Esophagus squamous epithelium (tissue), 4 donors: Measurements from ENCODE around the gene NARS2.

Experiments used
- CTCF ChIP-seq, 6 experiments: fragments of 450-650 bp in 4 of 6; fragments of 200-600 bp in 2 of 6; sonication (generic) in 2 of 6; IDR thresholded peaks; one replicate each; pipeline ENCODE4 v1.5.1; 2016 to 2019; ENCODE audit warnings: antibody characterized with exemption in 6 of 6, mild to moderate bottlenecking in 4 of 6, moderate library complexity in 4 of 6
- POLR2A ChIP-seq, 4 donors: fragments of 450-650 bp; IDR thresholded peaks; one replicate each; pipeline ENCODE4 v1.6.1; 2017; ENCODE audit warnings: antibody characterized with exemption in 4 of 4, mild to moderate bottlenecking in 4 of 4, moderate library complexity in 3 of 4

- TF ChIP-seq CTCF (IDR thresholded peaks at IDR 0.05) (no peak), POLR2A (IDR thresholded peaks at IDR 0.05) (no peak)
These were observed 2.3 kb downstream of the NARS2 start for GRCh38 chr11:78572394-78572793.
